ENCODE measurements around the gene ADRA2B. TPM values are rescaled to one million over a fixed set of nuclear protein-coding genes. Genes with fewer than 3 reads are reported as not detected.

The ADRA2B gene
- total and polyA plus RNA-seq, 2 donors (not counting 1 experiment from before 2014, with no cell fraction given), result 0.27 to 0.46 TPM

DNA sequence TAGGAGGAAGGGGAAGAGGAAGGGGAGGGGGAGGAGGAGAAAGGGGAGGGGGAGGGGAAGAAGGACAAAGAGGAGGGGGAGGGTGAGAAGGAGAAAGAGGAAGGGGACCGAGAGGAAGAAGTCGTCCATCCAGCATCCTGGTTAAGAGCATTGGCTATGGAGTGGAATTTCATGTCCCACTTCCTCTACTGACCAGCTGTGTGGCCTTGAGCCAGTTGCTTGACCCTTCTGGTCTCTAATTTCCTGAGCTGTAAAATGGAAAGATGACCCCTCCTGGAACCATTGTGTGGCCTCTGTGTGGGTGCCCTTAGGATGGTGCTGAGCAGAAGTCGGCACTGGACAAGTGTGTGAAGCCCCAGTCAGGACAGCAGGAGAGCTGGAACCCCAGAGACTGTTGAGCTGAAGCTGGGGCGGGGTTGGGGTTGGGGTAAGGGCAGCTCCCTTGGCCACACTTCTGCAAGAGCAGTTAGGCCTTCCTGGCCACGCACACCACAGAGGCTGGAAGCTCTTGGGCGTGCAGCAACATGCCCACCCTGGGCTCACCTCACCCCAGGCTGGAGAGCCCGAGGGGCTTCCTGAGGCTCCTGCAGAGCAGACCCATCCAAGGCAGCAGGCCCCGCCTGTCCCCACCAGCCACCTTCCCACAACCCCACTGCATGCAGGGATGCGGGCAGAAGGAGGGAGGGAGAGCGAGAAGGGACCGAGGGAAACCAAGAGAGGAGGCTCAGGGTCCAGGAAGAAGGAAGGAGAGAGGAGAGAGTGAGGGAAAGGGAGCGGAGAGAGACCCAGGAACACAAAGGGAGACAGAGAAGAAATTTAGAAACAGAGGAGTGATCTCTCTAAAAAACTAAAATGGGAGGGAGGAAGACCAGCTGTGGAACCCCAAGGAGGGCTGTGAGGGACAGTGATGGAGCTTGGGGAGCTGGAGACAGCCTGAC lies 16.2 kb downstream of the ADRA2B start:
- peaks cover 0 to 8% (median 1%) of the 10 kb centered on the region in 3 donors for H3K9me3 ChIP-seq (ENCODE audit: control extremely low read depth in 1 of 3, control insufficient read depth in 2 of 3, insufficient read depth in 1 of 3, low read length in 2 of 3)
- no peak overlapping the region for H3K9ac ChIP-seq (ENCODE audit: low read length)
- H3K4me1 Mint-ChIP-seq, result no peaks in the 10 kb centered on the region
- no peak overlapping the region for H3K4me3 ChIP-seq (ENCODE audit: control extremely low read depth in 1 of 5, extremely low read depth in 1 of 5, insufficient read depth in 1 of 5, low read depth in 2 of 5, low read length in 4 of 5)
- no peaks in the 10 kb centered on the region for H3K79me2 ChIP-seq (ENCODE audit: control insufficient read depth, insufficient read depth, low read length)
- no peak overlapping the region for H3K4me3 Mint-ChIP-seq
- WGBS (ENCODE audit: insufficient coverage), result 70% methylated on average over 8 of the region's 12 CpGs
- no peaks in the 10 kb centered on the region for H4K20me1 ChIP-seq (ENCODE audit: control insufficient read depth, insufficient read depth, low read length, poor library complexity, severe bottlenecking)
- peaks cover 3% of the 10 kb centered on the region for H3K27me3 Mint-ChIP-seq
- ATAC-seq (ENCODE audit: low read depth) (no peak), DNase-seq (peak; percentile 3)
- H3K36me3 ChIP-seq (replicated peaks in 1 of 2; ENCODE audit: control extremely low read depth in 1 of 2, control insufficient read depth in 1 of 2, extremely low read depth in 1 of 2, insufficient read depth in 2 of 2, low read length in 1 of 2), result no peaks in the 10 kb centered on the region
- POLR2A ChIA-PET, result no interaction called here
- H3K27ac Mint-ChIP-seq, result no peak overlapping the region
- no peak overlapping the region for H3K27ac ChIP-seq (ENCODE audit: low read length in 2 of 2)
- TF ChIP-seq CTCF (IDR thresholded peaks at IDR 0.05) (no peak), EZH2 (IDR thresholded peaks at IDR 0.05; ENCODE audit: borderline replicate concordance, insufficient read depth, low read depth, low read length, poor library complexity, severe bottlenecking) (no peak)
- intact Hi-C loops (cut with micrococcal nuclease), result no loop called here
- CTCF ChIA-PET, result interaction anchor here (1.9 kb wide), 1 partner anchor 17 kb away, joined by 4 read pairs; no protein-coding TSS in a partner anchor
- no peak overlapping the region for H3K4me2 ChIP-seq (replicated peaks; ENCODE audit: low read depth, low read length, poor library complexity, severe bottlenecking)
- no peak overlapping the region for H2AFZ ChIP-seq (ENCODE audit: insufficient read depth, low read depth, low read length, poor library complexity, severe bottlenecking)
- H3K27me3 ChIP-seq (replicated peaks in 1 of 4; ENCODE audit: control extremely low read depth in 1 of 4, control insufficient read depth in 3 of 4, insufficient read depth in 4 of 4, low read length in 3 of 4), result no peaks in the 10 kb centered on the region
- H3K4me1 ChIP-seq (ENCODE audit: control insufficient read depth in 2 of 2, insufficient read depth in 2 of 2, low read length in 2 of 2), result no peaks in the 10 kb centered on the region
- peaks cover 4% of the 10 kb centered on the region for H3K9me3 Mint-ChIP-seq (ENCODE audit: insufficient read depth)
